ENCODE data around the gene PKP4.

DNA sequence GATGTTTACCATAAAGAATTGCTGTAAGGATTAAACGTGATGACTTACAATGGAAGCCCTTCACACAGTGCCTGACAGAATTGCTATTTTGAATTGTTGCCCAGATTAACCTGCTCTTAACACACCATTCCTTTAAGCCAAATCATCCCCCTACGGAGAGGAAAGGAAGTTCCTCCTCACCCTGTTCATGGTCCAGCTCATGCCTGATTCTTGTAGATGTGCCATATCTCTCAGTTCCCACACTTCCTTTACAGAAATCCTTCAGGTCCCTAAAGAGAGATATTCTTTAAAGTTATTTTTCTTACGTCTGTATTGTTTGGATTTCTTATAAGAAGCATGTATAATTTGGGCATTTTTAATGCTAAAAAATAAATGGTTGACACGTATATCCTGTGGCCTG is 210.8 kb downstream of the PKP4 start:
- no peak for TF ChIP-seq CEBPB (IDR thresholded peaks at IDR 0.05; ENCODE audit: low read depth, low read length)
- TF ChIP-seq EZH2 (IDR thresholded peaks at IDR 0.05; ENCODE audit: low read depth, low read length, severe bottlenecking) = no peak
- TF ChIP-seq TCF12 (IDR thresholded peaks at IDR 0.05; ENCODE audit: low read depth, low read length) = no peak
- TF ChIP-seq BRCA1 (IDR thresholded peaks at IDR 0.05; ENCODE audit: low read depth, low read length) = no peak
- TF ChIP-seq JUN (IDR thresholded peaks at IDR 0.05; ENCODE audit: low read depth, low read length) = no peak
- TF ChIP-seq TAF1 (IDR thresholded peaks at IDR 0.05; ENCODE audit: low read depth, low read length) = no peak
- no peak for TF ChIP-seq GTF2F1 (IDR thresholded peaks at IDR 0.05; ENCODE audit: borderline replicate concordance, low read depth, low read length)
- TF ChIP-seq, protein P1, sequence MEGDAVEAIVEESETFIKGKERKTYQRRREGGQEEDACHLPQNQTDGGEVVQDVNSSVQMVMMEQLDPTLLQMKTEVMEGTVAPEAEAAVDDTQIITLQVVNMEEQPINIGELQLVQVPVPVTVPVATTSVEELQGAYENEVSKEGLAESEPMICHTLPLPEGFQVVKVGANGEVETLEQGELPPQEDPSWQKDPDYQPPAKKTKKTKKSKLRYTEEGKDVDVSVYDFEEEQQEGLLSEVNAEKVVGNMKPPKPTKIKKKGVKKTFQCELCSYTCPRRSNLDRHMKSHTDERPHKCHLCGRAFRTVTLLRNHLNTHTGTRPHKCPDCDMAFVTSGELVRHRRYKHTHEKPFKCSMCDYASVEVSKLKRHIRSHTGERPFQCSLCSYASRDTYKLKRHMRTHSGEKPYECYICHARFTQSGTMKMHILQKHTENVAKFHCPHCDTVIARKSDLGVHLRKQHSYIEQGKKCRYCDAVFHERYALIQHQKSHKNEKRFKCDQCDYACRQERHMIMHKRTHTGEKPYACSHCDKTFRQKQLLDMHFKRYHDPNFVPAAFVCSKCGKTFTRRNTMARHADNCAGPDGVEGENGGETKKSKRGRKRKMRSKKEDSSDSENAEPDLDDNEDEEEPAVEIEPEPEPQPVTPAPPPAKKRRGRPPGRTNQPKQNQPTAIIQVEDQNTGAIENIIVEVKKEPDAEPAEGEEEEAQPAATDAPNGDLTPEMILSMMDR (IDR thresholded peaks at IDR 0.05; ENCODE audit: control extremely low read depth in 1 of 3, insufficient read depth in 1 of 3, low read depth in 1 of 3, low read length in 3 of 3) = no peak
- TF ChIP-seq POLR2AphosphoS5 (IDR thresholded peaks at IDR 0.05; ENCODE audit: low read depth, low read length) = no peak
- no peak for TF ChIP-seq POLR2A (IDR thresholded peaks at IDR 0.05; ENCODE audit: control extremely low read depth in 1 of 2, low read depth in 2 of 2, low read length in 2 of 2)
- TF ChIP-seq TEAD4 (IDR thresholded peaks at IDR 0.05; ENCODE audit: low read depth, low read length) = no peak
- no peak for TF ChIP-seq RBBP5 (IDR thresholded peaks at IDR 0.05; ENCODE audit: borderline replicate concordance, low read depth, low read length)
- no peak for TF ChIP-seq SP2 (IDR thresholded peaks at IDR 0.05; ENCODE audit: low read length)
